SH-SY5Y (cell line): Measurements from ENCODE around the gene DNAL4.

Source experiments
- GATA2 ChIP-seq: IDR thresholded peaks from 2 replicates; pipeline ENCODE4 v1.6.1; 2011; ENCODE audit warnings: mild to moderate bottlenecking, low read depth, low read length
- GATA3 ChIP-seq: IDR thresholded peaks from 2 replicates; pipeline ENCODE4 v1.6.1; 2011; ENCODE audit warnings: low read depth, mild to moderate bottlenecking, low read length, moderate library complexity

DNA sequence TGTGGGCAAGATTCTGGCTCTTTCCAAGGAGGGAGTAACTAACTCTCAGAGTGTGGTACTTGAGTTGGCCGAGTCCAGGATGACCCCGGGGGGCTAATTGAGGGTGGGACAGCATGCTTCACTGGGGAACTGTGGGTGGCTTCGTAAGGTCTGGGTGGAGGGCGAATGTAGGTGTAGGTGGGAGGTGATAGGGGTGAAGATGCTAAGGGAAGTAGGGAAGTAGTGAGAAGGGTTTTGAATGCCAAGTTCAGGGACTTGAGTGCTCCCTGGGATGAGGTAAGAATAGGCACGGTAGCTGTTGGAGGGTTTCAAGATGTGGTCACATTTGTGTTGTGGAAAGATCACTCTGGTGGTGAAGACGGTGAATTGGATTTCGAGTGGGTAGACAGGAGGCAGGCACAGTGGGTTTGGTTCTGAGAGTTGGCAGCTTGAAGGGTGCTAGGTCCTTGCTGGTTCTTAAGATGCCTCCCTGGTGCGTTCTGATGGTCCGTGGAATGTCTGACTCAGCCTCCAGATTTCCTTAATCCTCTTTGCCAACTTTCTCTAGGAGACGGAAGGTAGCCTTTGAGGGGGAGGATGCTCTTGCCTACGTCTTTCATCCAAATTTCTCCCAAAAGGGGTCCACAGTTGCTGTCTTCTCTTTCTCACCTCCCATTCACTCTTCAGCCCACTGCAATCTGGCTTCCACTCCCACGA, 2.5 kb upstream of the DNAL4 start:
- TF ChIP-seq GATA3 (no peak), GATA2 (no peak)
